NCI-H2227 (cell line): ENCODE measurements around the gene TMEM117.
"Not testable (repeated sequence)": the region's sequence is repeated elsewhere in the genome, so short reads cannot be mapped to it uniquely, and the experiment has no call there.

ENCODE experiments used
- DNase-seq: peaks from one replicate; lab custom pipeline; 2025; ENCODE audit not compliant: unreplicated experiment; lab: John Stamatoyannopoulos, UW

The TMEM117 gene

GRCh38 chr12:44019118-44019517 lies 183.2 kb downstream of the TMEM117 start:
- DNase-seq: no peak

GRCh38 chr12:44020555-44020954 lies 184.7 kb downstream of the TMEM117 start:
- DNase-seq: no peak

DNA sequence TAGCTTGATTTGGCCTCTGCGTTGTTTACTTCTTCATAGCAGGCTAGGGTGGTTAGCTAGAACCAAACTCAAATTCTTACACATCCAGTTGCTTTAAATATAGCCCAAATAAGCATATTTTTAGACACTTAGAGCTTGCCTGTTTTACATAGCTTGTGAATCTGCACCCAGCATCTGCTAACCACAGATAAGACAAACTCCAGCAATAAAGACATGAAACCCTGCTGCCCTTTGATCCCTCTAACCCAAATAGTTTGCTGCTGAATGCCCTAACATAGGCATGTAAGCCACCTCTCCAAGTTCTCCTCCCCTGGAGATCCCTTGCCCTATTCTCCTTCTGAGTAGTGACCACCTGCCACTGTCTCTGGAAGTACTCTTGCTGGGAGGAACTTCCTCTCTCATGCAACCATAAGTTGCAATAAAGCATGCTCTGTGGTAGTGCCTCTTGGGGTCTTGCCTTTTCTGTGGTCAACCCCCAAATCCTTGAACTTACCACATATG lies 185.6 kb downstream of the TMEM117 start:
- DNase-seq: no peak

GRCh38 chr12:44025499-44025898 lies 189.6 kb downstream of the TMEM117 start:
- DNase-seq: no peak

- DNase-seq: no peak
Measured at GRCh38 chr12:44026046-44026445, 190.2 kb downstream of the TMEM117 start.

- not testable (repeated sequence) for DNase-seq
Measured at GRCh38 chr12:44026926-44027325, 191.0 kb downstream of the TMEM117 start.

DNA sequence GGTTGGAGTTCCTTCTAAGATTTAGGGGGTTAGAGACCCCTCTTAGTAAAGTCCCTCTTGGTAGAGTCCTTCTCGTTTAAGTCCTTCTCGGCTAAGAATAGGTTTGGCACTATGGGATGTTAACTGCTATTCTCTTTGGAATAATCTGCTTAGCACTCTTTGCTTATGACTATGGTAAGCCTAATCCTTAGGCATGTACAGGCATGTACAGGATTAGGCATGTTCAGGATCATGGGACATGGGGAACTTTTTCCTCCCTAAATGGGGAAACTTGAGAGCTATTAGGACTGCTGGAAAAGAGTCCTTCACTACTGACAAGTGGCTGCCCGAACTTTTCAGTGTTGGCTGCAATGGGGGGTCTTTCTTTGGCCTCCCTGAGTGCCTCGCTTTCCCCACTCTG lies 193.3 kb downstream of the TMEM117 start:
- no peak for DNase-seq

- DNase-seq: no peak
Measured at GRCh38 chr12:44031472-44032185, 195.7 kb downstream of the TMEM117 start.

- DNase-seq: no peak
Measured at GRCh38 chr12:44034906-44035305, 199.0 kb downstream of the TMEM117 start.

GRCh38 chr12:44036875-44037443 lies 201.1 kb downstream of the TMEM117 start:
- no peak for DNase-seq

DNA sequence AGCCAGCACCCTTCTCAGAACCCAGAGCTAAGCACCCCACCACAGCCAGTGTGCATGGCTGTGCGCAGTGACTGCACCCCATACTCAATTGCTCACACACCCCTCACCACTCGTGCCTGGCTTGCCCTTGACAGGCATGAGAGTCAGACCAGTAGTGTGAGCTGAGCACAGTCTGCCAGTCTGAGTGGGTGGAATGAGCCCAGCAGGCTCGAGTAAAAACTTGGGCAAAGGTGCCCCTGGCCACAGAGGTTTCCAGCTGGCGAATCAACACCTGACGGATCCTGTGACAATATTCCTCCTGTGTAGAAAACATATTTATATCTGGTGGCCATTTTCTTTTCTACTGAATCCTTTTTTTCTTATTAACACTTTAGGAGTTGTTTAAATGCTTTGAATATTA lies 202.5 kb downstream of the TMEM117 start:
- no peak for DNase-seq

DNA sequence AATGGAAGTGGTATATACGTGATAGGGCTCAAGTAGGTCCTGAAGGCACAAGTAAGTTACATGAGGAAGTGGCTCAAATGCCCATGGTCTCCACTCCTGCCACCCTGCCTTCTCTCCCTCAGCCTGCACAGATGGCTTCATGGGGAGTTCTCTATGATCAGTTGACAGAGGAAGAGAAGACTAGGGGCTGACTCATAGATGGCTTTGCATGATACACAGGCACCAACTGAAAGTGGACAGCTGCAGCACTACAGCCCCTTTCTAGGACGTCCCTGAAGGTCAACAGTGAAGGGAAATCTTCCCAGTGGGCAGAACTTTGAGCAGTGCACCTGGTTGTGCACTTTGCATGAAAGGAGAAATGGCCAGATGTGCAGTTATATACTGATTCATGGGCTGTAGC lies 208.6 kb downstream of the TMEM117 start:
- DNase-seq: not testable (repeated sequence)

DNA sequence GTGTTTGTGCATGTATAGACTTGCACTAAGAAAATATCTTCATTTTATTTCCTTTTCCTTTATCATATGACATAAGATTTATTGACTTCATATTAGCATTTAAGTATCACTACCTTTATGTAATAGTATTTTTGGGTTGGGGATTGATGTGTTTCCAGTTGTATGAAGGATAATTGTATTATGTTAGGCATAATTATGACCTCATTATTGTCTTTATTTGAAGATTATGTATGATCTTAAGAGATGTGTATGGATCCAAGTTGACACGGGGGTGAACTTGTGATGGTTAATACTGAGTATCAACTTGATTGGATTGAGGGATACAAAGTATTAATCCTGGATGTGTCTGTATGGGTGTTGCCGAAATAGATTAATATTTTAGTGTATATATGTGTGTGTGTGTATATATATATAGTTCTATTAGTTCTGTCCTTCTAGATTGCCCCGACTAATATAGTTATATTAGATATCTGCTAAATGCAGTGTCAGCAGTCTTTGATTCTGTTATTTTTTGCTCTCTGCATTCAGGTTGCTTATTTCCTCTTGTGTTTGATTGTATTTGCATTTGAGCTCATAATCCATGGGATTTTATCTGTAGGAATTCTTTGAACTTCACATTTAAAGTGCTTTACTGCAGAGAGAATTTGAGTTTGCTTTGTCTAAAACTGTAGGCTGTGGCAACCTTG lies 211.0 kb downstream of the TMEM117 start:
- no peak for DNase-seq

DNA sequence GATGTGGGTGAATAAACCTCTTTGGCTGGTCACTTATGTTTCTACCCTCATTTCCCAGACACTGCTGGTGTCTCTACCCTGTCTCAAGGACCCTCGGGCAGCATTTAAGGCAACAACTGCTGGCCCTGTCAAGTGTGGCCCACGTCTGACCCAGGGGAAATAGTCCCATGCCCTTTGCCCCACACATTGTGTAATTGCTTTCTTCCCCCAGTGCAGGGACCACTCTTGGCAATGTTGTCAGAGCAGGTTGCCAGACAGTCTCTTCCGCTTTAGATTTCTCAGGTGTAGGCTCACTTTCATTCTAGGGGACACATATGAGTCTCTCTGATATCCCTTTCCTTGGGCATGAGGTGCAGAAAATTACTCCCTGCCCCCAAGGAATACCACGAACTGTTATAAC lies 216.7 kb downstream of the TMEM117 start:
- DNase-seq: no peak

- DNase-seq: no peak
Measured at GRCh38 chr12:44053549-44054127, 217.8 kb downstream of the TMEM117 start.

DNA sequence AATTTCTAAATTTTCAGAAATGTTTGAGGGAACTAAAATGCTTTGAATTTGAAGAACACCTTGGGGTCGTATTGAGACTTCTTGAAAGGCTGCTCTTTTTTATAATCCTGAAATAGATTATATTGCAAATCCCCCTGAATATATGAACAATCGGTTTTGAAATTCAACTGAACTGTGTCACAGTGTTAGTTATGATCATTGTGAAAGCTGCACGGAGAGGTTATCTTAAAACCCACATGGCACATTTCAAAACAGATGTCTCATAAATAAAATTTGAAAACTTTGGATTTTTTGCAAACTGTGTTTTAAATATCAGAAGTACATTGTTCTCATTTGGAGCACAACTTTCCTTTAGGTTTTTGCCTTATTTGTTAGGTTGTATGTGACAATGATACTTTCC lies 218.4 kb downstream of the TMEM117 start:
- DNase-seq: no peak

GRCh38 chr12:44058366-44058765 lies 222.5 kb downstream of the TMEM117 start:
- DNase-seq: no peak

GRCh38 chr12:44059476-44059875 lies 223.6 kb downstream of the TMEM117 start:
- DNase-seq: no peak

DNA sequence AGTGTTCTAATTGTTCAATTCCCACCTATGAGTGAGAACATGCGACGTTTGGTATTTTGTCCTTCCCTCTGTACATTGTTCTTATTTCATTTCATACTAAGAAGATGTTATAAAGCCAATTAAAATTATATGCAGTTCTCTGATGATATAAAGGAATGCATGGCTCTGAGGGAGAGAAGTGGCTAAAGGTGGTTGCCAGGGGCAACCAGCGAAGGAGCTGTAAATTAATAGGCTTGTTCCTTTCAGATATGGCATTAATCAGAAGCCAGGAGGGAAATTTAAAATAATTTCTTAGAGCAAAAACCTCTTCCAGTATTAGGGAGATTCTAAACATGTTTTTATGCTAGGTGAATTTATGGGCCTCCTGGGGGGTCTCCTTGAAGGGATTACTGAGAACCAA lies 227.8 kb downstream of the TMEM117 start:
- DNase-seq: no peak

GRCh38 chr12:44076871-44077270 lies 241.0 kb downstream of the TMEM117 start:
- no peak for DNase-seq

GRCh38 chr12:44077294-44077693 lies 241.4 kb downstream of the TMEM117 start:
- no peak for DNase-seq

DNA sequence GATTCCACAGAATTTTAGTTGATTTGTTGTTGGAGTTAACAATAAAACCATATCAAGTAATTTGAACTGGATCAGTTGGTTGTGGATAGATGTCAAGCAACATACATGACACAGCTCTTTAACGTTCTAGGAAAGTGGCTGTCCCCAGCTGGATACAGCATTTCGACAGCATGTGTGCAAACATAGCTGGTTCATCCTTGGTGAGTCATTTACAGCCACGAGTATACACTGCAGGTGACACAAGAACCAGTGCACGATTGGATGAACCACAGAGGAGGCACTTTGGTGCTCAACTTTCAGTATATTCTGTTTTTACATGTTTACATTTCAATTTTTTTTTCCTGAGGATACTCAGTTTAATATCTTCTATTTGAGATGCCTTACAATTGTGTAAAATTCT lies 242.4 kb downstream of the TMEM117 start:
- DNase-seq: no peak
